AG04450 (cell line): Measurements from ENCODE around the gene GRAP. TPM values are rescaled to one million over a fixed set of nuclear protein-coding genes. Genes with fewer than 3 reads are reported as not detected.

Experiments used
- CTCF ChIA-PET: fragments of 300-600, 350-600 bp; formaldehyde crosslinking; extraction: SDS; loops from one replicate; lab custom pipeline; 2022; ENCODE audit warnings: antibody characterized with exemption, inconsistent platforms; lab: Charles Lee
- POLR2A ChIA-PET: fragments of 350-600 bp; formaldehyde crosslinking; extraction: SDS; loops from one replicate; lab custom pipeline; 2021; ENCODE audit warnings: antibody characterized with exemption, inconsistent platforms; lab: Yijun Ruan, JAX
- DNase-seq: peaks from one replicate; pipeline ENCODE4 v3.0.0-alpha.2; 2011; ENCODE audit warnings: low read depth, low spot score
- H3K27ac ChIP-seq: one replicate; pipeline ENCODE4 v1.5.1; 2012; ENCODE audit warnings: low read depth, low read length, control low read depth
- H3K27me3 ChIP-seq: one replicate; pipeline ENCODE4 v1.6.0; 2012; ENCODE audit warnings: low read length; ENCODE audit not compliant: control insufficient read depth, insufficient read depth
- H3K4me3 ChIP-seq: 2 replicates; pipeline ENCODE4 v1.5.1; 2011; ENCODE audit warnings: mild to moderate bottlenecking, low read depth, low read length, control low read depth
- H3K9me3 ChIP-seq: 2 replicates; pipeline ENCODE4 v1.5.1; 2012; ENCODE audit warnings: low read length; ENCODE audit not compliant: control insufficient read depth, insufficient read depth
- polyA plus RNA-seq: library from polyadenylated mRNA; depleted of rRNA; stranded (reverse); fragments of >200 nt; gene quantifications from 2 replicates; pipeline ENCODE4 v1.2.3, GENCODE V29; 2011
- TF ChIP-seq, protein P1 (sequence below): IDR thresholded peaks from 2 replicates; pipeline ENCODE4 v1.5.1; 2011; ENCODE audit warnings: low read depth, low read length, control low read depth, inconsistent platforms

The GRAP gene
- polyA plus RNA-seq, 1 experiment, result 0.15 TPM

DNA sequence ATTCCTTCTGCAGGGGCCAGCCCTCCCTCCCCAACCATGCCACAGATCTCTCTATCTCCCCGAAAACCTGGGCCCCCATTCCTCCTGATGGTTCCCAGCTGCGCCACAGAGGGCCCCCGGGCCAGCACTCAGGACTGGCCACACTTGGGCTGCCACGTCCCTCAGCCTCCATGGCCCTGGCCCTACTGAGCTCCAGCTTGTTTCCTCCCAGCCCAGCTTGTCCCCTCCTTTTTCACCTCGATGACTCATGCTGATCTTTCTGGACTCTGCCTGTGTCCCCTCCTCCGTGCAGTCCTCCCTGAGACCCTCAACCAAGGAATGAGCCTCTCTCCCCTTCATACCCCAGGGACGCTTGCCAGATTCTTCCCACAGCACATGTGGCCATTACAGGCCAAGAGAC lies 31.3 kb downstream of the GRAP start:
- CTCF ChIA-PET, result no interaction called here
- H3K4me3 ChIP-seq, result no peak overlapping the region
- no peaks in the 10 kb centered on the region; the same call in 1 of the 2 replicates for H3K9me3 ChIP-seq
- POLR2A ChIA-PET, result no interaction called here
- no peak for DNase-seq
- no peaks in the 10 kb centered on the region for H3K27me3 ChIP-seq
- TF ChIP-seq, protein P1, sequence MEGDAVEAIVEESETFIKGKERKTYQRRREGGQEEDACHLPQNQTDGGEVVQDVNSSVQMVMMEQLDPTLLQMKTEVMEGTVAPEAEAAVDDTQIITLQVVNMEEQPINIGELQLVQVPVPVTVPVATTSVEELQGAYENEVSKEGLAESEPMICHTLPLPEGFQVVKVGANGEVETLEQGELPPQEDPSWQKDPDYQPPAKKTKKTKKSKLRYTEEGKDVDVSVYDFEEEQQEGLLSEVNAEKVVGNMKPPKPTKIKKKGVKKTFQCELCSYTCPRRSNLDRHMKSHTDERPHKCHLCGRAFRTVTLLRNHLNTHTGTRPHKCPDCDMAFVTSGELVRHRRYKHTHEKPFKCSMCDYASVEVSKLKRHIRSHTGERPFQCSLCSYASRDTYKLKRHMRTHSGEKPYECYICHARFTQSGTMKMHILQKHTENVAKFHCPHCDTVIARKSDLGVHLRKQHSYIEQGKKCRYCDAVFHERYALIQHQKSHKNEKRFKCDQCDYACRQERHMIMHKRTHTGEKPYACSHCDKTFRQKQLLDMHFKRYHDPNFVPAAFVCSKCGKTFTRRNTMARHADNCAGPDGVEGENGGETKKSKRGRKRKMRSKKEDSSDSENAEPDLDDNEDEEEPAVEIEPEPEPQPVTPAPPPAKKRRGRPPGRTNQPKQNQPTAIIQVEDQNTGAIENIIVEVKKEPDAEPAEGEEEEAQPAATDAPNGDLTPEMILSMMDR, result no peak
- H3K27ac ChIP-seq, result no peak overlapping the region

DNA sequence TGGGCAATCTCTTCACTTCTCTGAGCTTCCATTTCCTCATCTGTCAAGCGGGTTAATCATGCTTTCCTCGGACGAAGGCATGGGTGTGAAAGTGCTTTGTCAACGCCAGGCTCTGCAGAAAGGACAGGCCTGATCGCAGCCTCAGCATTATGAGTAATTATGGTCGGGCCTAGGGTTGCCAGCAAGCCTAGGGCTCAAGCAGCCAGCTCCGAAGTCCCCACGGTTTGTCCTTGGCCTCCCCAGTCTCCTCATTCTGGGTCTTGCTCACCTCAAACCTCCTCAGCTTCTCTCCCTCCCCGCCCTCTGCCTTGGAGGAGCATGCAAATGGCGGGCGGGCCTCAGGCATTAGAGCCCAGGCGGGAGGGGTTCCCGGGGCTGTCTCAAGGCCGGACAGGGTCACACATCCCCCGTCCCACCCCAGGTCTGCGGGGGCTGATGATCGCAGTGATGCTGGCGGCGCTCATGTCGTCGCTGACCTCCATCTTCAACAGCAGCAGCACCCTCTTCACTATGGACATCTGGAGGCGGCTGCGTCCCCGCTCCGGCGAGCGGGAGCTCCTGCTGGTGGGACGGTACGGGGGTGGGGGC lies 32.0 kb downstream of the GRAP start:
- ChIA-PET CTCF (no interaction called here), POLR2A (no interaction called here)
- Histone ChIP-seq H3K27me3 (no peaks in the 10 kb centered on the region), H3K4me3 (no peak overlapping the region), H3K27ac (no peak overlapping the region), H3K9me3 (no peaks in the 10 kb centered on the region; the same call in 1 of the 2 replicates)
- no peak for DNase-seq
- TF ChIP-seq, protein P1, result no peak

DNA sequence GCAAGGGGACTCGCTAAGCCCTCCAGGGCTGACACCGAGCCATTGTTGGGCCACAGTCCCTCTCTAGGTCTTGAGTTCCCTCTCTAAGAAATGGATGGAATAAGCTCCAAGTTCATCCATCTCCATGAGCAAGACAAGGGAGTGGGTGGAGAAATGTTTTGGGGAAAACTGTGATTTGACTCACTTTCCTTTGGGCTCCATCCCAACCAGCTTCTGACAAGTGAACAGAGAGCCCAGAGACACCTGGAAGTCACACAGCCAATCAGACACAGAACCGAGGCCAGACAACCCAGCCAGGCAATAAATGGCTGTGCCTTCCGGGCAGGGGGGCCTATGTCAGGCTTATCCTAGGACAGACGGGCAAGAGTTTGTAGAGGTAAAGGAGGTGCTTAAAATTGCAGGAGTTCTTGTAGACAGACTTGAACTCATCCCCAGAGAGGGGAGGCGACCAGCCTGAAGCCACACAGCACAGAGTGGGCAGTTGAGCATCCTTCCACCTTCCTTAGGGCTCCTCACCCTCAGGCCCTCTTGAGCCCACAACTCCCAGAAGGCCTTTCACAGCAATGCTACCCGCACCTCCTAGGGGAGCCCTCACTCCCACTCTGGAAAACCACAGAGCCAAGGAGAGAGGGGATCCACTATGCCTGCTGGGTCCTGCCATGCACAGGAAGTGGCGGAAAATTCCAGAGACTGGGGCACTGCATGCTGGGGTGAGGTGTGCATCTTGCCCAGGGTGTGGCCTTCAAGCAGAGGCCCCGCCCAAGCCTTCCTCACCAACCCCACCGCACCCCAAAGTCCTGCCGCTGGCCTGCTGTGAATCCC lies 32.7 kb downstream of the GRAP start:
- TF ChIP-seq, protein P1, result no peak
- no peak overlapping the region for H3K27ac ChIP-seq
- H3K4me3 ChIP-seq, result no peak overlapping the region
- ChIA-PET POLR2A (no interaction called here), CTCF (interaction anchor here (0.6 kb wide), 1 partner anchor 455 kb away, joined by 3 read pairs; no protein-coding TSS in a partner anchor)
- H3K27me3 ChIP-seq, result no peaks in the 10 kb centered on the region
- H3K9me3 ChIP-seq, result no peaks in the 10 kb centered on the region
- DNase-seq, result no peak

DNA sequence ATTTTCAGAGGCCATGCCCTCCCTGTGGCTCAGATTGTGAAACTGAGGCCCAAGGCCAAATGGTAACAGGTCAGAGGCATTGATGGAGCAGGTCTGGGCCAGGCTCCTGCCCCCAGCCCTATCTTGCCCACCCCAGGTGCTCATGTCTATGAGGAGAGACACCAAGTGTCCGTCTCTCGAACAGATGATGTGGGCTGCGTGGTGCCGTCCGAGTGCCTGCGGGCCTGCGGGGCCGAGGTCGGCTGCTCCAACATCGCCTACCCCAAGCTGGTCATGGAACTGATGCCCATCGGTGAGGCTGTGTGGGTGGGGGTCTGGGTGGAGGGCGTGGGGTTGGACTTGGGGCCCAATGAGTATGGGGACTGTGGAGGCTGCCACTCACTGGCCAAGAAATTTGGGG lies 33.5 kb downstream of the GRAP start:
- TF ChIP-seq, protein P1, result no peak
- Histone ChIP-seq H3K9me3 (no peaks in the 10 kb centered on the region), H3K27ac (no peak overlapping the region), H3K27me3 (no peaks in the 10 kb centered on the region), H3K4me3 (no peak overlapping the region)
- no peak for DNase-seq
- CTCF ChIA-PET, result no interaction called here
- POLR2A ChIA-PET, result interaction anchor here (0.6 kb wide), 1 partner anchor 28 kb away, joined by 3 read pairs; no protein-coding TSS in a partner anchor
